ENCODE data around the gene C10orf71. TPM values are rescaled to one million over a fixed set of nuclear protein-coding genes. Genes with fewer than 3 reads are reported as not detected.

C10orf71 gene
- polyA plus RNA-seq, 1 of the 3 experiments (the other 2 are of a cell fraction) = not detected

DNA sequence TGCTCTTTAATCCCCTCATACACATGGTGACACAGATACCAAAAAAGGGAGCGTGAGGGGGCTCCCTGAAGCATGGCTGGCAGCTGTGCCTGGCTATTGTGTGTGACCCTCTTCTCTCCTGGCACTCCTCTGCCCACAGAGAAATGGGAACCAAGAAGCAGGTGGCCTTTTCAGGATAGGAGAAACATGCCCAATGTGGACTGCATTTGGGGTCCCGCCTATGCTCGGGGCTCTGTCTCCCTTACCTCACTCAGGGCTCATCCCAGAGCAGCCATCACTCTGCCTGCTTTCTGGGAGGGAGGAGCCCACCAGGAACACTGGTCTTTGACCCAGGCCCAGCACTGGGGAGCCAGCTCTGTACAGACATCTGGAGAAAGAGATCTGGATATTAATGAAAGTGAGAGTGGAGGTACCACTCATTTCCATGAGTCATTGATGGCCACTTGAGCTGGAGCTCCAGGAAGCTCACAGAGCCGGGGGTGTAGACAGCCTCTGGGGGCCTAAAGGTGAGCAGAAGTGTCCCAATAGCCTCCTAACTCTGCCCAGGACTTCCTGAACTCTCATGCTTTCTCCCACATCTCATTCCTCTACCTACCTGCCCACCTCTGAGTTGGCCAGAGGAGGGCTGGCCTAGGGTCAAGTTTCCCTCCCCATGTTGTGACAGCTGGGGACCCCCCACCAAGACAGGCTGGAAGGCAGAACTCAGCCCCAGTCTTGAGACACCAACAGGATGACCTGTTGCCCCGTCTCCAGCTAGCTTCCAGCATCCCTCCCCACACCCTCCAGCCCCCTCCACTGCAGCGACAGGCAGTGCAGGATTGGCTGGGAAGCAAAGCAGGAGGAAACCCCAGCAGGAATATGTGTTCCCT is 54.3 kb downstream of the C10orf71 start:
- no peaks in the 10 kb centered on the region for H3K79me2 ChIP-seq (ENCODE audit: insufficient read depth)
- H3K4me1 ChIP-seq (ENCODE audit: control insufficient read depth in 1 of 2, insufficient read depth in 2 of 2, low read depth in 1 of 2, low read length in 1 of 2) = no peaks in the 10 kb centered on the region; a peak in 1 of 4 replicates
- H4K20me1 ChIP-seq (ENCODE audit: insufficient read depth) = no peaks in the 10 kb centered on the region
- DNase-seq = no peak
- no peak overlapping the region for H3K4me3 ChIP-seq (ENCODE audit: low read depth in 2 of 2, low read length in 1 of 2)
- no peaks in the 10 kb centered on the region for H3F3A ChIP-seq (replicated peaks; ENCODE audit: insufficient read depth)
- no peaks in the 10 kb centered on the region for H3K36me3 ChIP-seq (replicated peaks in 1 of 2; ENCODE audit: control insufficient read depth in 1 of 2, insufficient read depth in 2 of 2, low read length in 1 of 2)
- no peak for TF ChIP-seq USF2 (IDR thresholded peaks at IDR 0.05; ENCODE audit: borderline replicate concordance, low read depth, low read length)
- no peak for TF ChIP-seq MAX (IDR thresholded peaks at IDR 0.05; ENCODE audit: low read depth)
- TF ChIP-seq SIN3A (IDR thresholded peaks at IDR 0.05; ENCODE audit: borderline replicate concordance, low read depth, low read length) = no peak
- no peaks in the 10 kb centered on the region for H3K27me3 ChIP-seq (ENCODE audit: insufficient read depth)
- CTCF ChIA-PET = interaction anchor here (0.8 to 0.9 kb wide), 3 partner anchors 15 to 31 kb away, joined by 3 to 4 read pairs (median 3); no protein-coding TSS in a partner anchor
- H3K9me3 ChIP-seq = no peaks in the 10 kb centered on the region
- H3K27ac ChIP-seq (ENCODE audit: low read depth in 2 of 2, low read length in 1 of 2) = no peak overlapping the region
- H2AFZ ChIP-seq (ENCODE audit: low read depth) = no peak overlapping the region
- 26% methylated on average over 5 of the region's 6 CpGs for WGBS (ENCODE audit: low lambda C conversion rate)
- H3K4me2 ChIP-seq = no peak overlapping the region
- POLR2A ChIA-PET = no interaction called here
- H3K9me2 ChIP-seq = no peaks in the 10 kb centered on the region
- no peak overlapping the region for H3K9ac ChIP-seq

DNA sequence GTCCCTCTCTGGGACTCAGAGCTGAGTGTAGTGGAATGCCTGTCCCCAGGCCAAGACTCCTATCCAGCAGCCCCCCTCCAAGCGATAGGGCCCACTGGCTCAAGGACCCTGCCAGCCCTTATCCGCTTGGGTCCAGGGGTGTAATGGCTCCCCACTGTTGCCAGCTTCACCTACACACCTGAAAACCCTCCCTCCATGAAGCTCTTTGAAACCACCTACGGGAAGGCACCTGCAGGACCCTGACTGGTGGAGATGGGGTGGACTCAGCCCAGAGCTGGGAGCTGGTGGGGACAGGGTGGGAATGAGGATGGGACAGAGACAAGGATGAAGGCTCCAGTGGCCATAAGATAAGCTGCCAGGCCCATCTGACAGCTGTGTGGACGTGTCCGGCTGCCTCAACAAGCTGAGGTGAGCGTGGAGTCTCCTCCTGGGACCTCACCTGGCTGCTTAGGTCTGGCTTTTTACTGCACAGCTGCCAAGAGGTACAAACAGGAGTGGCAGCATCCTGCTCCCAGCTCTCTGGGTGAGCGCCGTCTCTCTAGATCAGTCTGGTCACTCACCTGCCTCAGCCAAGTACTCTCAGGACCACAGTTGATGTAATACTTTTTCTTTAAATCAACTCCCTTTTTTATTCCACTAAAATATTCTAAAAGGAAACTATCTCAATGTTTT is 55.1 kb downstream of the C10orf71 start:
- WGBS (ENCODE audit: low lambda C conversion rate) = 59% methylated on average over 7 of the region's 8 CpGs
- Histone ChIP-seq H3K36me3 (replicated peaks in 1 of 2; ENCODE audit: control insufficient read depth in 1 of 2, insufficient read depth in 2 of 2, low read length in 1 of 2) (no peaks in the 10 kb centered on the region), H3K9me2 (no peaks in the 10 kb centered on the region), H3K4me2 (no peak overlapping the region), H3K27me3 (ENCODE audit: insufficient read depth) (no peaks in the 10 kb centered on the region), H2AFZ (ENCODE audit: low read depth) (no peak overlapping the region), H3K9ac (no peak overlapping the region), H3K4me3 (ENCODE audit: low read depth in 2 of 2, low read length in 1 of 2) (no peak overlapping the region), H3K9me3 (no peaks in the 10 kb centered on the region), H3F3A (replicated peaks; ENCODE audit: insufficient read depth) (no peaks in the 10 kb centered on the region), H3K27ac (ENCODE audit: low read depth in 2 of 2, low read length in 1 of 2) (no peak overlapping the region), H3K79me2 (ENCODE audit: insufficient read depth) (no peaks in the 10 kb centered on the region), H4K20me1 (ENCODE audit: insufficient read depth) (no peaks in the 10 kb centered on the region), H3K4me1 (ENCODE audit: control insufficient read depth in 1 of 2, insufficient read depth in 2 of 2, low read depth in 1 of 2, low read length in 1 of 2) (no peaks in the 10 kb centered on the region; a peak in 1 of 4 replicates)
- CTCF ChIA-PET = interaction anchor here (0.8 to 0.9 kb wide), 2 partner anchors 26 to 32 kb away, joined by 3 read pairs; no protein-coding TSS in a partner anchor
- POLR2A ChIA-PET = no interaction called here
- TF ChIP-seq RAD21 (IDR thresholded peaks at IDR 0.05; ENCODE audit: low read length) = no peak
- no peak for TF ChIP-seq FOXM1 (IDR thresholded peaks at IDR 0.05; ENCODE audit: low read depth)
- no peak for DNase-seq

- H3K27me3 ChIP-seq (ENCODE audit: insufficient read depth) = no peaks in the 10 kb centered on the region
- DNase-seq = no peak
- H3K4me3 ChIP-seq (ENCODE audit: low read depth in 2 of 2, low read length in 1 of 2) = no peak overlapping the region
Observed at GRCh38 chr10:49354593-49354992, 55.6 kb downstream of the C10orf71 start.

More at GRCh38 chr10:49354593-49354992, 55.6 kb downstream of the C10orf71 start:
- H4K20me1 ChIP-seq (ENCODE audit: insufficient read depth) = no peaks in the 10 kb centered on the region
- WGBS (ENCODE audit: low lambda C conversion rate) = 48% methylated on average over 3 of the region's 3 CpGs
- no peak overlapping the region for H3K4me2 ChIP-seq
- no peak overlapping the region for H3K9ac ChIP-seq
- CTCF ChIA-PET = interaction anchor here (0.5 kb wide), 1 partner anchor 698 kb away, joined by 3 read pairs; no protein-coding TSS in a partner anchor
- H2AFZ ChIP-seq (ENCODE audit: low read depth) = no peak overlapping the region
- no peaks in the 10 kb centered on the region for H3K36me3 ChIP-seq (replicated peaks in 1 of 2; ENCODE audit: control insufficient read depth in 1 of 2, insufficient read depth in 2 of 2, low read length in 1 of 2)
- no peaks in the 10 kb centered on the region for H3K79me2 ChIP-seq (ENCODE audit: insufficient read depth)
- POLR2A ChIA-PET = no interaction called here
- H3K4me1 ChIP-seq (ENCODE audit: control insufficient read depth in 1 of 2, insufficient read depth in 2 of 2, low read depth in 1 of 2, low read length in 1 of 2) = peaks cover 0 to 4% of the 10 kb centered on the region in 2 experiments; a peak in 1 of 4 replicates
- H3F3A ChIP-seq (replicated peaks; ENCODE audit: insufficient read depth) = no peaks in the 10 kb centered on the region
- TF ChIP-seq POLR2AphosphoS5 (IDR thresholded peaks at IDR 0.05; ENCODE audit: low read depth, low read length) (no peak), FOSL2 (IDR thresholded peaks at IDR 0.05; ENCODE audit: borderline replicate concordance, low read depth) (no peak), GABPA (IDR thresholded peaks at IDR 0.05; ENCODE audit: low read depth) (no peak), MEF2A (IDR thresholded peaks at IDR 0.05; ENCODE audit: borderline replicate concordance, low read depth) (no peak), SMC3 (IDR thresholded peaks at IDR 0.05; ENCODE audit: low read depth, low read length) (no peak), TEAD4 (IDR thresholded peaks at IDR 0.05; ENCODE audit: borderline replicate concordance, insufficient read depth) (no peak), ZBTB33 (IDR thresholded peaks at IDR 0.05; ENCODE audit: borderline replicate concordance, low read depth) (no peak), TAF1 (IDR thresholded peaks at IDR 0.05; ENCODE audit: borderline replicate concordance, low read depth, low read length) (no peak)
- H3K9me3 ChIP-seq = no peaks in the 10 kb centered on the region
- no peaks in the 10 kb centered on the region for H3K9me2 ChIP-seq
- H3K27ac ChIP-seq (ENCODE audit: low read depth in 2 of 2, low read length in 1 of 2) = no peak overlapping the region

All from SK-N-SH (cell line).